ENCODE data around the gene TMEM220.
"Not testable (repeated sequence)": the region's sequence is repeated elsewhere in the genome, so short reads cannot be mapped to it uniquely, and the experiment has no call there.

The TMEM220 gene

GRCh38 chr17:10755592-10756127, 25.8 kb upstream of the TMEM220 start:
- no peak for FAIRE-seq

DNA sequence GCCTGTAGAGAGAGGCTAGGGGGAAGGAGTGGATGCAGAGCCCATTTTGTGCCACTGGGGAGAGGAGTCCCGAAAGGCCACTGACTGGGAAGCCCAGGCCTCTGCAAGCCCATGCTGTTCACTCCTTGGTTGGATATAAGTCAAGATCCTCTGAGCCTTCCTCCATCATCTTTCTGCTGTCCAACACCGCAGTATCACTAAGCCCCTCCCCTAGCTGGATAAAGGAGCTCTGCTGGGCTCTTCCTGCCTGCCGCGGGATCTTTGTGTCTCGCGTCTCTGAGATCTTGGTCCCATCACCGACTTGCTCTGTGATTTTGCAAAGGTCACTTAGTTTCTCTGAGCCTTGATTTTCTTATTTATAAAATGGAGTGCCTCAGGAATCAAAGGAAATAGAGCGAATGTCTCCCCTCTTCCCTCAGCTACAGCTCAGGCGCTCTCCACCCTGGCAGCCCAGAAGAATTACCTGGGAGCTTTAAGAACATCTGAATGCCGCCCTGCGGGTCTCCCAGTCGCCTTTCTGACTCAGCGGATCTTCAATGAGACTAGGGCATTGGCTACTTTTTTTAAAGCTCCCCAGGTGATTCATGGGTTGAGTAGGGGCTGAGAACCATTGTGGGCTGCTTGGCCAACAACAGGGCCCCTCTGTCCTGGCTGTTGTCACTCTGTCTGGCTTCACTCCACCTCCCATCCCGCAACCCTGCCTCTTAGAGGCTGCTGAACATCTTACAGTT, 25.2 kb upstream of the TMEM220 start:
- no peak for DNase-seq (ENCODE audit: insufficient read length, low spot score)

More at GRCh38 chr17:10755592-10756127, 25.8 kb upstream of the TMEM220 start:
- DNase-seq (ENCODE audit: insufficient read length, low spot score) = no peak

GRCh38 chr17:10754109-10754508, 24.3 kb upstream of the TMEM220 start:
- DNase-seq (ENCODE audit: insufficient read length, low spot score) (peak; percentile 28), FAIRE-seq (no peak)

More for the DNA sequence above, 25.2 kb upstream of the TMEM220 start:
- FAIRE-seq = no peak

DNA sequence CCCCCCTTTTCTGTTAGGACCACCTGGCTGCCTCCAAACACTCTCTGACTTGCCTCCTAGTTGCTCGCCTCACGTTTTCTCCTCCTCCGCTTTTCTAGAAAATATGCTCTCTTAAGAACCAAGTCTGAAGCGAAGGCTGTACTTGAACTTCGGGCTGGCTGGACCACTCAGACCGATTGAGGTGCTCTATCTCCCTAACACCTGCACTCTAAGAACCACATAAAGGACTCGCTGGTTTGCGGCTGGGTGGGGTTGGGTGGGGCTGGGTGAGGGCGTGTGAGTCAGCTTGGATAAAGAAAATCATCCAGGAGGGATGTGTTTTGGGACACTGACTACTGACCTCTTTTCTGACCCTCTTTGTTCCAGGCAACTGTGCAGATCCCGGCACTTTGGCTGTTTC, 22.9 kb upstream of the TMEM220 start:
- DNase-seq (ENCODE audit: insufficient read length, low spot score) = no peak

GRCh38 chr17:10751563-10751962, 21.7 kb upstream of the TMEM220 start:
- FAIRE-seq = no peak
- no peak for DNase-seq (ENCODE audit: insufficient read length, low spot score)

More for the DNA sequence above, 22.9 kb upstream of the TMEM220 start:
- FAIRE-seq = no peak

DNA sequence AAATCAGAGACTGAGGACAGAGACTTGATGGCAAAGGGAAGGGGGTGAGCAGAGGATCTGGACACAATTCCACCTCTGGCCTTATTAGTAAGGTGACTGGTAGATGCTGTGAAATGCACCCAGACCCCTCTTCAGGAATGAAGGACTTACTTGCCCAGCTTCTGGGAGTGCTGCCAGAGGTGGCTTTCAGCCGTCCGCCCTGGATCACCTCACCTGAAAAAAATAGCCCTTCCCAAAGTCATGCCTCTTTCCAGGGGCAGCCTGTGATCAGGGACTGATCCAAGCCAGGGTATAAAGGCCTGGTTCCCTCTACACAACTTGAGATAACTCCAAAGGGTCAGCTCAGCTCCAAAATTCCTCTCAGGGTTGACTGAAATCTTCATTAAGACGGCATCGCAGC, 20.4 kb upstream of the TMEM220 start:
- FAIRE-seq = no peak

DNA sequence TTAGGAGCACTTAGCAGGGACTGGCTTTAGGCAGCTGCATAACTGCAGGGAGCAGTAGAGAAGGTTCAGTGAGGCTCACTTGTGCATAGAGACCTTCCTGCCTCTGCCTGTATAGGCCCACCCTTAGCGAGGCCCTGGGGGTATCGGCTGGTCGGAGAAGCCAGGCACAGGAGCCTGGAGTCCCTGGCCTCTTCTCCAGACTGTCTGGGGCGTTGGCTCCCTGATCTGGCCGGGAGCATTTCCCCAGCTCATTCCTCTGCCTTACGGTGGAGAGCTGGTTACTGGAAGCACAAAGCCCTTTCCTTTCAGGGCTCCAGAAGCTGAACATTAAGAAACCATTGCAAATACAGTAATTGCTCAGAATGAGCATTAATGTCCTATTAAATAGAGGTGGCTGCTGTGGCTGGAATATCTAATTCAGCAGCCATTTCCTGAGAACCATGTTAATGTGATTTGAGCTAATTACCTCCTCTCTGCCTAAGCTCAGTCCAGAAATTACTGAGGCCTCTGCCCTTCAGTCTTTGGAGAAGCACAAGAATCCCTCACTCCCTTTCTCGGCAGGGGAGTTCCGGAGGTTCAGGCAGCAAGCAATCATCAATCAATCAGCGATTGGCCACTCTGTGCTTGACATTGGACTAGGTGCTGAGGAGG, 18.8 kb upstream of the TMEM220 start:
- DNase-seq (ENCODE audit: insufficient read length, low spot score) = no peak
- FAIRE-seq = no peak

More for the DNA sequence above, 20.4 kb upstream of the TMEM220 start:
- DNase-seq (ENCODE audit: insufficient read length, low spot score) = no peak

- DNase-seq (ENCODE audit: insufficient read length, low spot score) (no peak), FAIRE-seq (no peak)
These were observed 15.4 kb upstream of the TMEM220 start for GRCh38 chr17:10745231-10745630.

- FAIRE-seq (no peak), DNase-seq (ENCODE audit: insufficient read length, low spot score) (no peak)
These were observed 14.7 kb upstream of the TMEM220 start for GRCh38 chr17:10744501-10745000.

- no peak for FAIRE-seq
- no peak for DNase-seq (ENCODE audit: insufficient read length, low spot score)
These were observed 13.6 kb upstream of the TMEM220 start for GRCh38 chr17:10743316-10744009.

- DNase-seq (ENCODE audit: insufficient read length, low spot score) (no peak), FAIRE-seq (no peak)
These were observed 12.6 kb upstream of the TMEM220 start for GRCh38 chr17:10742431-10742830.

GRCh38 chr17:10741416-10742135, 11.8 kb upstream of the TMEM220 start:
- DNase-seq (ENCODE audit: insufficient read length, low spot score) = no peak
- FAIRE-seq = no peak

- no peak for FAIRE-seq
- DNase-seq (ENCODE audit: insufficient read length, low spot score) = no peak
These were observed 9.6 kb upstream of the TMEM220 start for GRCh38 chr17:10739386-10739785.

GRCh38 chr17:10738521-10739258, 8.9 kb upstream of the TMEM220 start:
- DNase-seq (ENCODE audit: insufficient read length, low spot score) (no peak), FAIRE-seq (no peak)

GRCh38 chr17:10737736-10738135, 7.9 kb upstream of the TMEM220 start:
- FAIRE-seq = no peak
- no peak for DNase-seq (ENCODE audit: insufficient read length, low spot score)

DNA sequence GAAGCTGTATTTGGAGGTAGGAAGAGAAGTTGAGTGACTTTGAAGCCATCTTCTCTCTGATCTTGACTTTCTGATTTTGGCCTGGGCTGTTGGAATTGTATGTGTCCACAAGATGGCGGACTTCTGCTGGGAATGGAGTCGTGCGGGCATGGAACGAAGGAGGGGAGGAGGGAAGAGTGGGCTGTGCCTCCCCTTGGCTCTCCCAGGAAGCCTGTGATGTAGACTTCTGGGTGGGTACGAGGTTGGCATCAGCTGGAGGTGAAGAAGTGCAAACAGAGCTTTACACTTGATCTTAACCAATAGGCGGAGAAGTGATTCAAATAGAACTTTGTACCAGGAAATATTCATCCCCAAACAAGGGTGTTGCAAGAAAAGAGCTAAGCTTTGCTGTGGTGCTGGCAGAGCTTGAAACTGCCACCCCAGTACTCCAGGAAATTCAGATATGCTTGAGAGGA, 7.4 kb upstream of the TMEM220 start:
- no peak for DNase-seq (ENCODE audit: insufficient read length, low spot score)
- no peak for FAIRE-seq

DNA sequence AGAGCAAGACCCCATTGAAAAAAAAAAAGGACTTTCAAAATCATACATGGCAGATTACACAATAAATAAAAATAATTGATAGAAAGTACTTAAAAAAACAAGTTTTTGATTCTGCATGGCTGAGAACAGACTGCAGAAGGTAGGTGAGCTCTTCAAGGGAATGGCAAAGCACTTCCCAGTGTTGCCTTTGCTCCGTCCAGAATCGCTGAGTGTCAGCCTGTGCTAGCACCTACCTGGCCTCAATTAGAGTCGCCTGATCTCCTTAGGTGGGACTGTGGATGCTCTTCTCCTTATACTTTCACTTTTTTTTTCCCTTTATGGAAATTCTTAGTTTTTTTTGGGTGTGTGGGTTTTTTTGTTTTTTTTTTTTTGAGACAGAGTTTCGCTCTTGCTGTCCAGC, 6.0 kb upstream of the TMEM220 start:
- DNase-seq (ENCODE audit: insufficient read length, low spot score) (no peak), FAIRE-seq (no peak)

DNA sequence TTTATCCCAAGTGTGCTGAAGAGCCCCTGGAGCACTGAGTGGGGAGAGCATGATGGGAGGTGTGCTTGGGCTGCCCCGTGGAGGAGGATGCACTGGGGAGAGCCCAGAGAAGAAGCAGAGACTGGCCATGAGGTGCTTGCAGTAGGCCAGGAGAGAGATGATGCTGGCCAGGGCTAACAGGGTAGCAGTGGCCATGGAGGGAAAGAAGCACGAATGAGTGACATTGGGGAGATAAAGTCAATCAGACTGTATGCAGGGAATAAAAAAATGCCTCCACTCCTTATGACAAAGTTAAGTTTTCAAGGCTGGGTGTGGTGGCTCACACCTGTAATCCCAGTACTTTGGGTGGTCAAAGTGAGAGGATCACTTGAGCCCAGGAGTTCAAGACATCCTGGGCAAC, 5.4 kb upstream of the TMEM220 start:
- FAIRE-seq = no peak

GRCh38 chr17:10733666-10734065, 3.8 kb upstream of the TMEM220 start:
- DNase-seq (ENCODE audit: insufficient read length, low spot score) (no peak), FAIRE-seq (no peak)

More for the DNA sequence above, 5.4 kb upstream of the TMEM220 start:
- DNase-seq (ENCODE audit: insufficient read length, low spot score) = no peak

- not testable (repeated sequence) for DNase-seq (ENCODE audit: insufficient read length, low spot score); FAIRE-seq
These were observed 2.3 kb upstream of the TMEM220 start for GRCh38 chr17:10732121-10732520.
